Hepatocyte (in vitro differentiated cells): Measurements from ENCODE around the gene STK32B. TPM values are rescaled to one million over a fixed set of nuclear protein-coding genes. Genes with fewer than 3 reads are reported as not detected.
"Not testable (repeated sequence)": the region's sequence is repeated elsewhere in the genome, so short reads cannot be mapped to it uniquely, and the experiment has no call there.

Experiments
- DNase-seq: peaks from one replicate; pipeline ENCODE4 v3.0.0-alpha.2; 2016; ENCODE audit warnings: low spot score
- H2AFZ ChIP-seq: fragments of 200-600 bp; sonication (generic); 2 replicates; pipeline ENCODE4 v1.6.0; 2016; ENCODE audit warnings: antibody characterized with exemption, mild to moderate bottlenecking
- H3K27ac ChIP-seq: fragments of 200-600 bp; sonication (generic); 2 replicates; pipeline ENCODE4 v1.5.1; 2016; ENCODE audit warnings: mild to moderate bottlenecking
- H3K27me3 ChIP-seq: fragments of 200-600 bp; sonication (generic); 2 replicates; pipeline ENCODE4 v1.6.1; 2016
- H3K36me3 ChIP-seq: fragments of 200-600 bp; sonication (generic); replicated peaks from 2 replicates; pipeline ENCODE4 v1.5.1; 2016; ENCODE audit warnings: low read depth; ENCODE audit not compliant: insufficient read depth
- H3K4me1 ChIP-seq: fragments of 200-600 bp; sonication (generic); 2 replicates; pipeline ENCODE4 v1.5.1; 2016; ENCODE audit warnings: mild to moderate bottlenecking, moderate library complexity; ENCODE audit not compliant: insufficient read depth
- H3K4me2 ChIP-seq: fragments of 200-600 bp; sonication (generic); 2 replicates; pipeline ENCODE4 v1.6.0; 2016
- H3K4me3 ChIP-seq: fragments of 200-600 bp; sonication (generic); 2 replicates; pipeline ENCODE4 v1.5.1; 2016; ENCODE audit warnings: mild to moderate bottlenecking
- H3K79me2 ChIP-seq: fragments of 200-600 bp; sonication (generic); 2 replicates; pipeline ENCODE4 v1.6.0; 2017; ENCODE audit warnings: mild to moderate bottlenecking
- H3K9me2 ChIP-seq: fragments of 200-600 bp; sonication (generic); replicated peaks from 2 replicates; pipeline ENCODE4 v1.6.0; 2017; ENCODE audit warnings: mild to moderate bottlenecking; ENCODE audit not compliant: insufficient read depth
- H3K9me3 ChIP-seq: fragments of 200-600 bp; sonication (generic); 2 replicates; pipeline ENCODE4 v1.5.1; 2016; ENCODE audit warnings: low read depth, mild to moderate bottlenecking
- H4K20me1 ChIP-seq: fragments of 200-600 bp; sonication (generic); 2 replicates; pipeline ENCODE4 v1.6.0; 2016; ENCODE audit warnings: mild to moderate bottlenecking; ENCODE audit not compliant: insufficient read depth, poor library complexity, severe bottlenecking
- CTCF ChIP-seq: fragments of 200-600 bp; sonication (generic); IDR thresholded peaks from 2 replicates; pipeline ENCODE4 v1.5.1; 2016; ENCODE audit warnings: antibody characterized with exemption, mild to moderate bottlenecking; ENCODE audit not compliant: poor library complexity
- EZH2 ChIP-seq: fragments of 200-600 bp; sonication (generic); IDR thresholded peaks from 2 replicates; pipeline ENCODE4 v1.6.1; 2016; ENCODE audit warnings: antibody characterized with exemption, mild to moderate bottlenecking, borderline replicate concordance
- EZH2phosphoT487 ChIP-seq: fragments of 200-600 bp; sonication (generic); IDR thresholded peaks from one replicate; pipeline ENCODE4 v1.6.1; 2018; ENCODE audit warnings: antibody characterized with exemption, mild to moderate bottlenecking, low read depth, moderate library complexity; ENCODE audit not compliant: unreplicated experiment, severe bottlenecking
- WGBS: methylation state at CpG from one replicate; pipeline ENCODE4 v1.1.6; 2016; ENCODE audit warnings: low lambda C conversion rate; ENCODE audit errors: missing lambda C conversion rate; 5-methylcytosine and 5-hydroxymethylcytosine counted together
- polyA plus RNA-seq: library from polyadenylated mRNA; unstranded; fragments of >200 nt; fragmentation: Nextera tagmentation; extraction: Ambion mirVana; gene quantifications from 2 replicates; pipeline ENCODE4 v1.2.1, GENCODE V29; 2016
- total RNA-seq: library from RNA; depleted of rRNA; stranded (reverse); fragments of >200 nt; gene quantifications from 2 replicates; pipeline ENCODE4 v1.2.3, GENCODE V29; 2014

The STK32B gene
- total and polyA plus RNA-seq, 2 experiments from 2014 or later = 0.51 to 1.6 TPM

GRCh38 chr4:5232549-5232948 is 181.3 kb downstream of the STK32B start:
- H3K36me3 ChIP-seq = no peaks in the 10 kb centered on the region
- no peak for DNase-seq
- no peak overlapping the region for H2AFZ ChIP-seq
- WGBS = 60% methylated on average over 1 of the region's 1 CpG
- H3K9me2 ChIP-seq = no peaks in the 10 kb centered on the region
- no peak overlapping the region for H3K27ac ChIP-seq
- TF ChIP-seq EZH2phosphoT487 (no peak), EZH2 (no peak), CTCF (no peak)
- H4K20me1 ChIP-seq = no peaks in the 10 kb centered on the region
- no peak overlapping the region for H3K4me2 ChIP-seq
- H3K27me3 ChIP-seq = no peaks in the 10 kb centered on the region
- no peaks in the 10 kb centered on the region for H3K4me1 ChIP-seq
- no peaks in the 10 kb centered on the region for H3K9me3 ChIP-seq
- H3K79me2 ChIP-seq = no peaks in the 10 kb centered on the region
- H3K4me3 ChIP-seq = no peak overlapping the region

GRCh38 chr4:5237086-5237660 is 185.9 kb downstream of the STK32B start:
- H3K4me3 ChIP-seq = no peak overlapping the region
- no peak for DNase-seq
- no peak for TF ChIP-seq EZH2phosphoT487
- TF ChIP-seq CTCF = no peak
- TF ChIP-seq EZH2 = no peak
- WGBS = 88% methylated on average over 3 of the region's 3 CpGs
- no peak overlapping the region for H2AFZ ChIP-seq
- no peak overlapping the region for H3K4me2 ChIP-seq
- no peak overlapping the region for H3K27ac ChIP-seq
- no peaks in the 10 kb centered on the region for H3K27me3 ChIP-seq
- H3K79me2 ChIP-seq = no peaks in the 10 kb centered on the region
- H3K4me1 ChIP-seq = no peaks in the 10 kb centered on the region
- H3K9me3 ChIP-seq = no peaks in the 10 kb centered on the region
- H3K9me2 ChIP-seq = no peaks in the 10 kb centered on the region
- no peaks in the 10 kb centered on the region for H3K36me3 ChIP-seq
- no peaks in the 10 kb centered on the region for H4K20me1 ChIP-seq

- DNase-seq = no peak
- TF ChIP-seq EZH2 = no peak
- TF ChIP-seq CTCF = no peak
- H3K4me3 ChIP-seq = no peak overlapping the region
- no peak overlapping the region for H2AFZ ChIP-seq
- no peak overlapping the region for H3K4me2 ChIP-seq
- 71% methylated on average over 4 of the region's 4 CpGs for WGBS
- no peaks in the 10 kb centered on the region for H3K36me3 ChIP-seq
- no peaks in the 10 kb centered on the region for H3K79me2 ChIP-seq
- H3K27ac ChIP-seq = no peak overlapping the region
- no peaks in the 10 kb centered on the region for H3K9me3 ChIP-seq
- H4K20me1 ChIP-seq = no peaks in the 10 kb centered on the region
- H3K27me3 ChIP-seq = no peaks in the 10 kb centered on the region
- no peaks in the 10 kb centered on the region for H3K4me1 ChIP-seq
- no peaks in the 10 kb centered on the region for H3K9me2 ChIP-seq
Observed at GRCh38 chr4:5238173-5238572, 186.9 kb downstream of the STK32B start.

GRCh38 chr4:5247061-5247460 is 195.8 kb downstream of the STK32B start:
- not testable (repeated sequence) for H2AFZ ChIP-seq, H3K27ac ChIP-seq, H3K79me2 ChIP-seq, H3K9me2 ChIP-seq, H3K9me3 ChIP-seq, DNase-seq, H3K27me3 ChIP-seq, H3K4me1 ChIP-seq, H4K20me1 ChIP-seq, H3K4me2 ChIP-seq, H3K36me3 ChIP-seq, H3K4me3 ChIP-seq
- 89% methylated on average over 7 of the region's 7 CpGs for WGBS
